Pancreas (tissue), 10 donors: ENCODE measurements around the gene UNC5B. TPM values are rescaled to one million over a fixed set of nuclear protein-coding genes. Genes with fewer than 3 reads are reported as not detected.

Source experiments
- ATAC-seq, 4 donors: fragments of 200-7000 bp; cut with Tn5 transposase; one replicate each; pipeline versions ENCODE4 v1.8.0 to v1.9.1; 2020; ENCODE audit warnings: mild to moderate bottlenecking in 4 of 4, moderate library complexity in 4 of 4
- DNase-seq, 6 donors: peaks; one replicate each; pipeline ENCODE4 v3.0.0-alpha.2; 2020
- FAIRE-seq: peaks from 2 replicates; lab custom pipeline; 2012; peaks lifted over from hg19 to GRCh38; lab: Jason Lieb, UNC
- H3K27ac ChIP-seq, 4 donors: fragments of 200-600 bp; sonication (generic); 1 replicate in 3 of 4; 2 replicates in 1 of 4; pipeline versions ENCODE4 v1.5.0 to v1.8.0; 2020
- H3K27me3 ChIP-seq, 4 donors: fragments of 200-600 bp; one replicate each; pipeline ENCODE4 v1.8.0; 2021
- H3K36me3 ChIP-seq, 3 donors: fragments of 200-600 bp; sonication (generic) in 1 of 3; one replicate each; pipeline versions ENCODE4 v1.5.0 to v1.8.0; 2020 to 2021
- H3K4me1 ChIP-seq, 3 donors: fragments of 200-600 bp; one replicate each; pipeline ENCODE4 v1.8.0; 2021
- H3K4me3 ChIP-seq, 4 donors: fragments of 200-600 bp; sonication (generic) in 2 of 4; one replicate each; pipeline versions ENCODE4 v1.5.0 to v1.8.0; 2020 to 2021
- H3K9me3 ChIP-seq, 4 donors: fragments of 200-600 bp; one replicate each; pipeline ENCODE4 v1.8.0; 2021
- CTCF ChIP-seq, 4 donors: fragments of 200-600 bp; sonication (generic) in 3 of 4; IDR thresholded peaks; one replicate each; pipeline versions ENCODE4 v1.5.0 to v1.8.0; 2021; ENCODE audit warnings: antibody characterized with exemption in 4 of 4
- WGBS, 2 donors: extraction: QIAGEN DNeasy Blood & Tissue Kit; methylation state at CpG; one replicate each; pipeline ENCODE4 v1.1.7; 2013; 5-methylcytosine and 5-hydroxymethylcytosine counted together
- intact Hi-C, 3 donors: fragments of 100-400 bp; cut with DNase I; formaldehyde crosslinking; loops; one replicate each; pipeline versions ENCODE4 v1.11.1 to v1.14.2; 2022
- polyA plus RNA-seq, 2 donors: library from polyadenylated mRNA; stranded (reverse); fragments of 200-250 nt; gene quantifications; one replicate each; pipeline ENCODE4 v1.2.3, GENCODE V29; 2013
- total RNA-seq, 6 donors: library from RNA; stranded (reverse); fragmentation: NEBNext Ultra II Directional in 4 of 6; extraction: Animal tissue kit (Norgen Biotek cat#: 25700) in 4 of 6; gene quantifications; one replicate each; pipeline versions ENCODE4 v1.2.1 to v1.2.4, GENCODE V29; 2021 to 2023
- donor health status: healthy with polysubstance abuse.
- donor health status: DM: no; HTN: no; CAD: no; lungs with moderate emphysema.
- donor health status: DM: no; HTN: no; CAD: no.
- donor health status: control.
- donor health status: control.
- donor health status: Bipolar disorder and iron deficiency.
- donor health status: DM: yes; HTN: yes; CAD: no.
- donor health status: DM: no; HTN: no; CAD: no.
- donor health status: DM: no; HTN: no; CAD: no.
- donor health status: DM: yes; HTN: yes; CAD: no.

The UNC5B gene
- total and polyA plus RNA-seq, 8 donors = 2.4 to 7.7 (median 4.2) TPM

DNA sequence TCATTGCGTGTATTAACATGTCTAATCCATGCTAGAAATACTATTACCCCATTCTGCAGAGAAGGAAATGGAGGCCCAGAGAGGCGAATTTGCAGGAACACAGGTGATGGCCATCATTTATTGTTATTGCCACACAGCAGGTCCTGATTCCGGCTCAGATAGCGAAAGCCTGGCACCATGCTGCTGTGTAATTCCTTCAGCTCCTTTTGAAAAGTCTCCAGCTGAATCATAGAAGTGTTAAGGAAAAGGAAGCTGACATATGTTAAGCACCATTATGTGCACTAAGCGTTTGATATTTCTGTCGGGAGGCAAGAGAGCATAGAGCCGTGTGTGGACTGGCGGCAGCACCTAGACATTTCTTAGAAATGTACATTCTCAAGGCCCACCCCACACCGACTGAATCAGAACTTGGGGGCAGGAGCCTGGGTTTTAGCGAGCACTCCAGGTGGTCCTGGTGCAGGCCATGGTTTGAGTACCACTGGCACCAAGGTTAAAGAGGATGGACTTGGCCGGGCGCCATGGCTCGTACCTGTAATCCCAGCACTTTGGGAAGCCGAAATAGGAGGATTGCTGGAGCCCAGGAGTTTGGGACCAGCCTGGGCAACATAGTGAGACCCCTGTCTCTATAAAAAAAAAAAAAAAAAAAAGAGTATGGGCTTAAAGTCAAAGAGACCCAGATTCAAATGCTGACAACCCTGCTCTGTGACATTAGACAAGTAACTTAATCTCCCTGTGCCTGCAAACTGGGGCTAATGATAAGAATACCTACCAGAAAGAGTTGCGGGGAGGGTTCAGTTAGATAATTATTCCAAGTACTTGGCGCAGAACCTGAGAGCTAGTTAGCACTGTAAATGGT is 52.2 kb downstream of the UNC5B start:
- H3K27ac ChIP-seq = no peak overlapping the region
- no peaks in the 10 kb centered on the region for H3K9me3 ChIP-seq
- WGBS, 2 donors = 80 to 82% methylated on average over 16 of the region's 16 CpGs
- H3K4me3 ChIP-seq = no peak overlapping the region
- no peaks in the 10 kb centered on the region for H3K27me3 ChIP-seq
- no peaks in the 10 kb centered on the region for H3K36me3 ChIP-seq
- H3K4me1 ChIP-seq = no peaks in the 10 kb centered on the region
- DNase-seq = peak in 1 of 6 donors; percentile 48
- ATAC-seq = no peak
- intact Hi-C loops = no loop called here
- no peak for FAIRE-seq
- TF ChIP-seq CTCF (IDR thresholded peaks at IDR 0.05) = no peak

DNA sequence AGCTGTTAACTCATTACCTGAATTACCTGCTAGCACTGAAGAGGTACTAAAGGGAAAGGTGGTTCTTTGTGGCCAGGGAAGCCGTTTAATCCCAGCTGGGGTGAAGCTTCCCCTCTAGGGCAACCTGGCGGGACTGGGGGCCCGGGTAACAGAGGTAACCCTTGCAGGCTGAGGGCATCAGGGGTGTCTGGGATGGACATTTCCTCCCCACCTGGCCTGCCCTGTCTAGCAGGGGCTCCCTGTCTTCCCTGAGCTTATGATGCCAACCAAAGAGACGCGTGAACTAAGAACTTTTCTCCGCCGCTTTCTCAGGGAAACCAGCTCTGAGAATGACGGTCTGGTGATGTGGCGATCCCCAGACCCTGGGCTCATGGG is 52.8 kb downstream of the UNC5B start:
- Histone ChIP-seq H3K36me3 (no peaks in the 10 kb centered on the region), H3K9me3 (no peaks in the 10 kb centered on the region), H3K4me3 (no peak overlapping the region), H3K27me3 (no peaks in the 10 kb centered on the region), H3K27ac (no peak overlapping the region), H3K4me1 (no peaks in the 10 kb centered on the region)
- DNase-seq (peak in 1 of 6 donors; percentile 22), FAIRE-seq (no peak), ATAC-seq (no peak)
- 89 to 91% methylated on average over 9 of the region's 9 CpGs for WGBS, 2 donors
- TF ChIP-seq CTCF (IDR thresholded peaks at IDR 0.05) = no peak
- intact Hi-C loops = no loop called here

- FAIRE-seq = no peak
- H3K4me3 ChIP-seq = no peak overlapping the region
- H3K4me1 ChIP-seq = no peaks in the 10 kb centered on the region
- DNase-seq = peak in 1 of 6 donors; percentile 58
- no peaks in the 10 kb centered on the region for H3K27me3 ChIP-seq
- H3K9me3 ChIP-seq = no peaks in the 10 kb centered on the region
- 87 to 88% methylated on average over 9 of the region's 9 CpGs for WGBS, 2 donors
- TF ChIP-seq CTCF (IDR thresholded peaks at IDR 0.05) = no peak
- H3K27ac ChIP-seq = no peak overlapping the region
- intact Hi-C loops = no loop called here
- H3K36me3 ChIP-seq = no peaks in the 10 kb centered on the region
- no peak for ATAC-seq
Measured at GRCh38 chr10:71265618-71266146, 53.3 kb downstream of the UNC5B start.

GRCh38 chr10:71266147-71266917 is 54.0 kb downstream of the UNC5B start:
- DNase-seq = peak in 5 of 6 donors; percentile 25 to 69 (median 65)
- intact Hi-C loops = no loop called here
- Histone ChIP-seq H3K4me3 (no peak overlapping the region), H3K36me3 (no peaks in the 10 kb centered on the region), H3K4me1 (no peaks in the 10 kb centered on the region), H3K27ac (no peak overlapping the region), H3K9me3 (no peaks in the 10 kb centered on the region), H3K27me3 (no peaks in the 10 kb centered on the region)
- peak; percentile 28 to 65 (median 56) for ATAC-seq
- 61 to 79% methylated on average over 18 of the region's 18 CpGs for WGBS, 2 donors
- FAIRE-seq = no peak
- no peak for TF ChIP-seq CTCF (IDR thresholded peaks at IDR 0.05)
